Spleen (tissue), 11 donors: ENCODE data around the gene UFSP1. TPM values are rescaled to one million over a fixed set of nuclear protein-coding genes. Genes with fewer than 3 reads are reported as not detected.
A peak's percentile ranks its signal among the peaks of the same experiment; 100 is the strongest.

Experiments
- DNase-seq: peaks from one replicate; pipeline ENCODE4 v3.0.0-alpha.2; 2020
- H3K27ac ChIP-seq, 8 donors: fragments of 200-600 bp; sonication (generic) in 7 of 8; 1 replicate in 4 of 8; 2 replicates in 4 of 8; pipeline versions ENCODE4 v1.5.0 to v1.8.0; 2016 to 2021; ENCODE audit warnings: inconsistent platforms in 4 of 8, mild to moderate bottlenecking in 4 of 8, moderate library complexity in 1 of 8
- H3K27me3 ChIP-seq, 7 donors: fragments of 200-600 bp; sonication (generic) in 6 of 7; replicated peaks in 1 of 7; 1 replicate in 4 of 7; 2 replicates in 3 of 7; pipeline versions ENCODE4 v1.5.0 to v1.8.0; 2016 to 2021; ENCODE audit warnings: inconsistent platforms in 3 of 7, mild to moderate bottlenecking in 1 of 7
- H3K36me3 ChIP-seq, 6 donors: fragments of 200-600 bp; sonication (generic) in 5 of 6; 1 replicate in 4 of 6; 2 replicates in 2 of 6; pipeline versions ENCODE4 v1.5.0 to v1.8.0; 2016 to 2021; ENCODE audit warnings: inconsistent platforms in 2 of 6
- H3K4me1 ChIP-seq, 6 donors: fragments of 200-600 bp; sonication (generic) in 5 of 6; 1 replicate in 3 of 6; 2 replicates in 3 of 6; pipeline versions ENCODE4 v1.5.0 to v1.8.0; 2016 to 2021; ENCODE audit warnings: inconsistent platforms in 3 of 6
- H3K4me3 ChIP-seq, 8 donors: fragments of 200-600 bp; sonication (generic) in 7 of 8; 1 replicate in 4 of 8; 2 replicates in 4 of 8; pipeline versions ENCODE4 v1.5.0 to v1.8.0; 2016 to 2021; ENCODE audit warnings: inconsistent platforms in 4 of 8, mild to moderate bottlenecking in 4 of 8, moderate library complexity in 2 of 8
- H3K9me3 ChIP-seq, 8 donors: fragments of 200-600 bp; sonication (generic) in 7 of 8; 1 replicate in 4 of 8; 2 replicates in 4 of 8; pipeline versions ENCODE4 v1.5.0 to v1.8.0; 2016 to 2021; ENCODE audit warnings: inconsistent platforms in 4 of 8
- POLR2A ChIP-seq, 3 donors: fragments of 450-650 bp; IDR thresholded peaks; one replicate each; pipeline ENCODE4 v1.5.1; 2017; ENCODE audit warnings: antibody characterized with exemption in 3 of 3, mild to moderate bottlenecking in 1 of 3
- POLR2AphosphoS5 ChIP-seq, 3 donors: sonication (generic); formaldehyde crosslinking; IDR thresholded peaks; one replicate each; pipeline ENCODE4 v1.5.1; 2017; ENCODE audit warnings: antibody characterized with exemption in 3 of 3
- WGBS, 5 donors: extraction: QIAGEN DNeasy Blood & Tissue Kit in 3 of 5; methylation state at CpG; one replicate each; pipeline versions ENCODE4 v1.1.5 to v1.1.7; 2013 to 2018; 5-methylcytosine and 5-hydroxymethylcytosine counted together
- intact Hi-C: fragments of 100-400 bp; cut with DNase I; formaldehyde crosslinking; loops from one replicate; pipeline ENCODE4 v1.15.0; 2023; ENCODE audit warnings: low total_unique reads
- polyA plus RNA-seq, 3 donors: library from polyadenylated mRNA; stranded (reverse); fragments of 200-250 nt; gene quantifications; one replicate each; pipeline ENCODE4 v1.2.1, GENCODE V29; 2013
- total RNA-seq, 7 donors: library from RNA; depleted of rRNA in 3 of 7; stranded (reverse); fragments of >200 nt in 3 of 7; fragmentation: NEBNext Ultra II Directional in 4 of 7; extraction: Animal tissue kit (Norgen Biotek cat#: 25700) in 4 of 7; gene quantifications; one replicate each; pipeline versions ENCODE4 v1.1.0 to v1.2.1, GENCODE V29; 2016 to 2021
- TF ChIP-seq, protein P1 (sequence below), 11 experiments: fragments of 200-600 bp in 7 of 11; fragments of 450-650 bp in 4 of 11; sonication (generic) in 4 of 11; IDR thresholded peaks in 8 of 11; conservative IDR thresholded peaks in 3 of 11; 1 replicate in 7 of 11; 2 replicates in 4 of 11; pipeline versions ENCODE4 v1.4.0 to v1.8.0; 2016 to 2021; ENCODE audit warnings: antibody characterized with exemption in 11 of 11, inconsistent platforms in 4 of 11, mild to moderate bottlenecking in 1 of 11
- donor health status: healthy with polysubstance abuse.
- donor health status: DM: no; HTN: no; CAD: no; lungs with moderate emphysema.
- donor health status: DM: no; HTN: no; CAD: no.
- donor health status: Bipolar disorder and iron deficiency.
- donor health status: healthy.
- donor health status: DM: no; HTN: no; CAD: no.
- donor health status: DM: yes; HTN: yes; CAD: no.

Gene UFSP1
- total and polyA plus RNA-seq, 10 donors = 1.3 to 6.9 (median 3.3) TPM

DNA sequence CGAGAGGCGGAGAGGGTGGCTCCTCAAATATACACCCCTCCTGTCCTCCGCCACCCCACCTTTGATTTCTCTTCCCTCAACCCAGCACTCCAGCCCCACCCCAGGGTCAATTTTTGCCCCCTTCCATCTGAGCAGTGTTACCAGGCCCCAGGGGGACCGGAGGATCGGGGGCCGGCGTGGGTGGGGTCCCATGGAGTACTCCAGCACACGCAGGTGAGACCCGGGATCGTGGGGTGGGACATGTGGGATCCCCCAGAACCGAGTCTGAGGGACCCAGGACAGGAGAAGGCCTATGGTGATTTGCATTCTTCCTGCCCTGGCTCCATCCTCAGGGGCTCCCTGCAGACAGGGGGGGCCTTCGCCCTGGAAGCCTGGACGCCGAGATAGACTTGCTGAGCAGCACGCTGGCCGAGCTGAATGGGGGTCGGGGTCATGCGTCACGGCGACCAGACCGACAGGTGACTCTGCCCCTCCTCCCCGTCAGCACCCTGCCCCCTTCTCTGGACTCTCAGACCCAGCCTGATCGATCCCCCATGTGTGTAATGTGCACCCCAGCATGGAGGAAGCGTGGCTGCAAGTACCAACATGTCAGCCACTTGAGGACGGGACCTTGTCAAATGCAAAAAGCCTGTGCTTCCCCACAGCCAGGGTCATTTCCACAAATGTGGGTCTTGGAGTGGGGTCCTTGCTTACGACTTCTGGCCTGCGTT lies 21.6 kb downstream of the UFSP1 start:
- DNase-seq = no peak
- H3K27ac ChIP-seq = peak overlapping the region in 7 of 8 donors; percentile 83 to 92 (median 86)

DNA sequence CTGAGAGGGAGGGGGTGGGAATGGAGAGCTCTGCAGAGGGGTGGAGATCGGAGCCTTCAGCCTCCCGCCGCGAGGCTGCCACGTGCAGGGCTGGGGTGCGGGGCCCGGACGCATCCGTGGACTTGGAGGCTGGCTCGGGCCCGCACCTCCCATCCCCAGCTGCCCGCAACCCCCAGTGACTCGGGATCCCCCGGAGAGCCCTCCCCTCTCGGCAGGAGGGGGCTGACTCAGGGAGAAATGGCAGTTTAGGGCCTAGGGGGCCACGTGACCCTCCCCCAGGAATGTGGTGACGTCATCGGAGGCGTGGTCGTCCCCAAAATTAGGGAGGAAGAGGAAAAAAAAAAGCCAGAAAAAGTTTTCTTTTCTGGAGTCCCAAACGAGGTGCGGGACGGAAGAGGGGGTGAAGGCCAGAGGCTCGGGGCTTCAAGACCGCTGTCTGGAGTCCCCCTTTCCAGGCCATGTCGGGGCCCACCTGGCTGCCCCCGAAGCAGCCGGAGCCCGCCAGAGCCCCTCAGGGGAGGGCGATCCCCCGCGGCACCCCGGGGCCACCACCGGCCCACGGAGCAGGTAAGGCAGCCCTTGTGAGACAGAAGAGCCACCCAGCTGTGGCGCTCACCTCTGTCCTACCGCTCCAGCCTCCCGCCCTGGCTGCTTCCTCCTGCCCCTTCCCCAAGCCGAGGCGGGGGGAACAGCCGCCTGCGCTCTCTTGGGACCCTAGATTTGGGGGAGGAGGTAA lies 22.3 kb downstream of the UFSP1 start, which contains the start of gene TRIP6:
TSS of gene TRIP6 (plus strand) at position 348 of the 736 bp plus-strand sequence. CDS start at position 459, 111 bp downstream.
- Histone ChIP-seq H3K27ac (peak within 1 kb of the TSS; percentile 37 to 92 (median 86)), H3K27me3 (peaks cover 0 to 10% (median 0%) of the 10 kb centered on the region in 7 donors), H3K4me3 (peak within 1 kb of the TSS; percentile 24 to 76 (median 43)), H3K4me1 (peaks cover 25 to 69% (median 53%) of the 10 kb centered on the region in 6 donors), H3K36me3 (peaks cover 0 to 63% (median 14%) of the 10 kb centered on the region in 6 donors), H3K9me3 (no peaks in the 10 kb centered on the region)
- TF ChIP-seq POLR2AphosphoS5 (IDR thresholded peaks at IDR 0.05) = peak; percentile 44 to 76 (median 58)
- no peak for TF ChIP-seq POLR2A (IDR thresholded peaks at IDR 0.05)
- WGBS, 5 donors = 3 to 9% (median 6%) methylated on average over 31 to 42 of the region's 42 CpGs
- peak; percentile 86 for DNase-seq
- intact Hi-C loops = no loop called here

More for the DNA sequence above, 21.6 kb downstream of the UFSP1 start:
- intact Hi-C loops = no loop called here
- H3K4me1 ChIP-seq = peaks cover 25 to 62% (median 51%) of the 10 kb centered on the region in 6 donors
- TF ChIP-seq POLR2AphosphoS5 (IDR thresholded peaks at IDR 0.05) (peak in 1 of 3 donors; percentile 4), POLR2A (IDR thresholded peaks at IDR 0.05) (no peak)
- TF ChIP-seq, protein P1, sequence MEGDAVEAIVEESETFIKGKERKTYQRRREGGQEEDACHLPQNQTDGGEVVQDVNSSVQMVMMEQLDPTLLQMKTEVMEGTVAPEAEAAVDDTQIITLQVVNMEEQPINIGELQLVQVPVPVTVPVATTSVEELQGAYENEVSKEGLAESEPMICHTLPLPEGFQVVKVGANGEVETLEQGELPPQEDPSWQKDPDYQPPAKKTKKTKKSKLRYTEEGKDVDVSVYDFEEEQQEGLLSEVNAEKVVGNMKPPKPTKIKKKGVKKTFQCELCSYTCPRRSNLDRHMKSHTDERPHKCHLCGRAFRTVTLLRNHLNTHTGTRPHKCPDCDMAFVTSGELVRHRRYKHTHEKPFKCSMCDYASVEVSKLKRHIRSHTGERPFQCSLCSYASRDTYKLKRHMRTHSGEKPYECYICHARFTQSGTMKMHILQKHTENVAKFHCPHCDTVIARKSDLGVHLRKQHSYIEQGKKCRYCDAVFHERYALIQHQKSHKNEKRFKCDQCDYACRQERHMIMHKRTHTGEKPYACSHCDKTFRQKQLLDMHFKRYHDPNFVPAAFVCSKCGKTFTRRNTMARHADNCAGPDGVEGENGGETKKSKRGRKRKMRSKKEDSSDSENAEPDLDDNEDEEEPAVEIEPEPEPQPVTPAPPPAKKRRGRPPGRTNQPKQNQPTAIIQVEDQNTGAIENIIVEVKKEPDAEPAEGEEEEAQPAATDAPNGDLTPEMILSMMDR (IDR thresholded peaks at IDR 0.05 in 8 of 11, conservative IDR thresholded peaks at IDR 0.05 in 3 of 11) = no peak
- H3K27me3 ChIP-seq = peaks cover 0 to 10% (median 0%) of the 10 kb centered on the region in 7 donors
- peak overlapping the region; percentile 24 to 76 (median 43) for H3K4me3 ChIP-seq
- no peaks in the 10 kb centered on the region for H3K9me3 ChIP-seq
- 31 to 55% (median 41%) methylated on average over 16 to 27 of the region's 27 CpGs for WGBS, 5 donors
- H3K36me3 ChIP-seq = peaks cover 0 to 63% (median 15%) of the 10 kb centered on the region in 6 donors

DNA sequence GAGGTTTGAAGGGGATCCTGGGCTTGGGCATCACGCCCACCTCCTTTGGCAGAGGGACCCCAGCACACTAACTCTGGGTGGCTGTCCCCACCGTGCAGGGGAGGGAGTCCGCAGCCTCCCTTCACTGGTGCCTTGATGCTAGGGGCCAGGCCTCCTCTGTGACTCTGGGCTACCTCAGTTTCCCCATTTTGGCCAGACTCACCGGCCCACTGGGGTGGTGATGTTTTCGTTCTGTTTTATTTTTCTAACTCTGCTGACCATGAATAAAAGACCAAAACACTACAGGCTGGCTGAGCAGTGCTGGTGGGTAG lies 22.8 kb downstream of the UFSP1 start:
- Histone ChIP-seq H3K4me3 (peak overlapping the region in 6 of 8 donors; percentile 38 to 76 (median 48)), H3K4me1 (peaks cover 25 to 69% (median 53%) of the 10 kb centered on the region in 6 donors), H3K36me3 (peaks cover 0 to 63% (median 19%) of the 10 kb centered on the region in 6 donors), H3K9me3 (no peaks in the 10 kb centered on the region), H3K27me3 (peaks cover 0 to 10% (median 0%) of the 10 kb centered on the region in 7 donors), H3K27ac (peak overlapping the region; percentile 7 to 92 (median 86))
- 19 to 62% (median 55%) methylated on average over 3 to 5 of the region's 5 CpGs for WGBS, 5 donors
- intact Hi-C loops = no loop called here
- no peak for DNase-seq
- peak in 2 of 3 donors; percentile 1 to 8 for TF ChIP-seq POLR2AphosphoS5 (IDR thresholded peaks at IDR 0.05)
- TF ChIP-seq POLR2A (IDR thresholded peaks at IDR 0.05) = no peak
- TF ChIP-seq, protein P1 (IDR thresholded peaks at IDR 0.05 in 8 of 11, conservative IDR thresholded peaks at IDR 0.05 in 3 of 11) = no peak

DNA sequence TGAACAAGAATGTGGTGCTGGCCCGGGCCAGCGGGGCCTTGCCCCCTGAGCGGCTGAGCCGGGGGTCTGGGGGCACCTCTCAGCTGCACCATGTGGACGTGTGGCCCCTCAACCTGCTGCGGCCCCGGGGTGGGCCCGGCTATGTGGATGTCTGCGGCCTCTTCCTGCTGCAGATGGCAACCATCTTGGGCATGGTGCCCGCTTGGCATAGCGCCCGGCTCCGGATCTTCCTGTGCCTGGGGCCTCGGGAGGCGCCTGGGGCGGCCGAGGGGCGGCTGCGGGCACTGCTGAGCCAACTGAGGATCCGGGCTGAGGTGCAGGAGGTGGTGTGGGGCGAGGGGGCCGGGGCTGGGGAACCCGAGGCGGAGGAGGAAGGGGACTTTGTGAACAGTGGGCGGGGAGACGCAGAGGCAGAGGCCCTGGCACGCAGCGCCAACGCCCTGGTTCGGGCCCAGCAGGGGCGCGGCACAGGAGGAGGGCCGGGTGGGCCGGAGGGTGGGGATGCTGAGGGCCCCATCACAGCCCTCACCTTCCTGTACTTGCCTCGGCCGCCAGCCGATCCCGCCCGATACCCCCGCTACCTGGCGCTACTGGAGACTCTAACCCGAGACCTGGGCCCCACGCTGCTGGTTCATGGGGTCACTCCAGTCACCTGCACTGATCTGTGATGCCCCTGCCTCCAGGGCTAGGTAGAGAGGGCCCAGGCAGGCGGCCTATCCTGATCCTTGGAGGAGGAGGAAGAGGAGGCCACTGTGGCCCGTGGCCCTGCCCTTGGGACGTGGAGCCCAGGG lies 23.4 kb downstream of the UFSP1 start:
- Histone ChIP-seq H3K27me3 (peaks cover 0 to 10% (median 0%) of the 10 kb centered on the region in 7 donors), H3K4me1 (peaks cover 25 to 69% (median 53%) of the 10 kb centered on the region in 6 donors), H3K27ac (peak overlapping the region in 7 of 8 donors; percentile 7 to 92 (median 86)), H3K9me3 (no peaks in the 10 kb centered on the region), H3K36me3 (peaks cover 0 to 63% (median 24%) of the 10 kb centered on the region in 6 donors), H3K4me3 (peak overlapping the region in 6 of 8 donors; percentile 9 to 76 (median 46))
- intact Hi-C loops = no loop called here
- WGBS, 5 donors = 30 to 63% (median 38%) methylated on average over 30 to 46 of the region's 46 CpGs
- peak; percentile 48 to 78 (median 62) for TF ChIP-seq POLR2AphosphoS5 (IDR thresholded peaks at IDR 0.05)
- TF ChIP-seq, protein P1 (IDR thresholded peaks at IDR 0.05 in 8 of 11, conservative IDR thresholded peaks at IDR 0.05 in 3 of 11) = no peak
- peak; percentile 90 for DNase-seq
